ENCODE data around the gene PLPPR3. TPM values are rescaled to one million over a fixed set of nuclear protein-coding genes. Genes with fewer than 3 reads are reported as not detected.

PLPPR3 gene
- total RNA-seq, 1 experiment from 2014 or later, result 63.7 TPM

- Histone ChIP-seq H3K4me1 (ENCODE audit: control insufficient read depth, insufficient read depth, low read length) (peaks cover 18% of the 10 kb centered on the region), H3K27me3 (ENCODE audit: control insufficient read depth, insufficient read depth, low read length) (no peaks in the 10 kb centered on the region), H3K27ac (ENCODE audit: low read length) (peak overlapping the region; percentile 89), H3K9me3 (ENCODE audit: control insufficient read depth, insufficient read depth, low read depth, low read length) (no peaks in the 10 kb centered on the region), H3K36me3 (ENCODE audit: control insufficient read depth, insufficient read depth, low read length) (peaks cover 13% of the 10 kb centered on the region), H3K4me3 (ENCODE audit: low read depth in 2 of 2, low read length in 2 of 2) (peak overlapping the region; percentile 82 to 87)
- no peak for ATAC-seq
- CTCF ChIA-PET, result interaction anchor here (0.6 kb wide), 1 partner anchor 9 kb away, joined by 10 read pairs; no protein-coding TSS in a partner anchor
- no peak for TF ChIP-seq POLR2AphosphoS5 (IDR thresholded peaks at IDR 0.05; ENCODE audit: low read depth, low read length)
- 0 out of 2 replicates have a peak, but pooled peaks have one; percentile 31 for TF ChIP-seq SIN3A (IDR thresholded peaks at IDR 0.05; ENCODE audit: borderline replicate concordance, insufficient read depth, low read depth, low read length)
- BruUV-seq (replicated peaks), result no TSS peak
- intact Hi-C loops (cut with micrococcal nuclease; ENCODE audit: unreplicated experiment) (no loop called here), in situ Hi-C loops (cut with HindIII; ENCODE audit: low pct_unique_long_range_greater_than_20kb, low sequenced_read_pairs) (no loop called here)
- POLR2A ChIA-PET, result no interaction called here
- no peak for DNase-seq (ENCODE audit: low read depth, low spot score)
These were observed 21.3 kb downstream of the PLPPR3 start for GRCh38 chr19:800360-801029.

- Histone ChIP-seq H3K4me1 (ENCODE audit: control insufficient read depth, insufficient read depth, low read length) (peaks cover 18% of the 10 kb centered on the region), H3K27me3 (ENCODE audit: control insufficient read depth, insufficient read depth, low read length) (no peaks in the 10 kb centered on the region), H3K27ac (ENCODE audit: low read length) (peak overlapping the region; percentile 89), H3K36me3 (ENCODE audit: control insufficient read depth, insufficient read depth, low read length) (peaks cover 13% of the 10 kb centered on the region), H3K9me3 (ENCODE audit: control insufficient read depth, insufficient read depth, low read depth, low read length) (no peaks in the 10 kb centered on the region), H3K4me3 (ENCODE audit: low read depth in 2 of 2, low read length in 2 of 2) (peak overlapping the region; percentile 82 to 87)
- intact Hi-C loops (cut with micrococcal nuclease; ENCODE audit: unreplicated experiment), result no loop called here
- ATAC-seq (no peak), DNase-seq (ENCODE audit: low read depth, low spot score) (no peak)
- CTCF ChIA-PET, result no interaction called here
- no TSS peak for BruUV-seq (replicated peaks)
- in situ Hi-C loops (cut with HindIII; ENCODE audit: low pct_unique_long_range_greater_than_20kb, low sequenced_read_pairs), result no loop called here
- POLR2A ChIA-PET, result interaction anchor here (0.5 to 1.3 kb wide), 2 partner anchors 26 to 220 kb away, joined by 3 to 7 read pairs; no protein-coding TSS in a partner anchor
- TF ChIP-seq SIN3A (IDR thresholded peaks at IDR 0.05; ENCODE audit: borderline replicate concordance, insufficient read depth, low read depth, low read length), result no peak
- TF ChIP-seq POLR2AphosphoS5 (IDR thresholded peaks at IDR 0.05; ENCODE audit: low read depth, low read length), result no peak; the same call in 1 of the 2 replicates
- no peak for TF ChIP-seq REST (IDR thresholded peaks at IDR 0.05; ENCODE audit: insufficient read depth in 1 of 2, low read depth in 2 of 2, low read length in 1 of 2)
- no peak; the same call in 1 of the 2 replicates for TF ChIP-seq CTCF (IDR thresholded peaks at IDR 0.05)
- no peak for TF ChIP-seq TCF7L2 (IDR thresholded peaks at IDR 0.05; ENCODE audit: low read depth, low read length)
These were observed 22.5 kb downstream of the PLPPR3 start for GRCh38 chr19:799076-799881.
